ENCODE data around the gene TNRC6C.
A peak's percentile ranks its signal among the peaks of the same experiment; 100 is the strongest.

Gene TNRC6C, protein sequence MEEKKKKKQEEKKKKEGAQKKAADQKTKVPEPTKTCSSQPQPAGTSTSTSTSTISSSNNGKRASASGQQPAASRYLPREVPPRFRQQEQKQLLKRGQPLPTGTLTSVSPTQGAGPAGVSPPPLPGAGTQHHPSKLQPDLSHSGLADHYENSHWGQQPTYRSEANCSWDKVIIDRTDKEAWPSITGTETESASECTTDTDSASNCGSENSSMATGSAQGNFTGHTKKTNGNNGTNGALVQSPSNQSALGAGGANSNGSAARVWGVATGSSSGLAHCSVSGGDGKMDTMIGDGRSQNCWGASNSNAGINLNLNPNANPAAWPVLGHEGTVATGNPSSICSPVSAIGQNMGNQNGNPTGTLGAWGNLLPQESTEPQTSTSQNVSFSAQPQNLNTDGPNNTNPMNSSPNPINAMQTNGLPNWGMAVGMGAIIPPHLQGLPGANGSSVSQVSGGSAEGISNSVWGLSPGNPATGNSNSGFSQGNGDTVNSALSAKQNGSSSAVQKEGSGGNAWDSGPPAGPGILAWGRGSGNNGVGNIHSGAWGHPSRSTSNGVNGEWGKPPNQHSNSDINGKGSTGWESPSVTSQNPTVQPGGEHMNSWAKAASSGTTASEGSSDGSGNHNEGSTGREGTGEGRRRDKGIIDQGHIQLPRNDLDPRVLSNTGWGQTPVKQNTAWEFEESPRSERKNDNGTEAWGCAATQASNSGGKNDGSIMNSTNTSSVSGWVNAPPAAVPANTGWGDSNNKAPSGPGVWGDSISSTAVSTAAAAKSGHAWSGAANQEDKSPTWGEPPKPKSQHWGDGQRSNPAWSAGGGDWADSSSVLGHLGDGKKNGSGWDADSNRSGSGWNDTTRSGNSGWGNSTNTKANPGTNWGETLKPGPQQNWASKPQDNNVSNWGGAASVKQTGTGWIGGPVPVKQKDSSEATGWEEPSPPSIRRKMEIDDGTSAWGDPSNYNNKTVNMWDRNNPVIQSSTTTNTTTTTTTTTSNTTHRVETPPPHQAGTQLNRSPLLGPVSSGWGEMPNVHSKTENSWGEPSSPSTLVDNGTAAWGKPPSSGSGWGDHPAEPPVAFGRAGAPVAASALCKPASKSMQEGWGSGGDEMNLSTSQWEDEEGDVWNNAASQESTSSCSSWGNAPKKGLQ (N-terminal part only)

DNA sequence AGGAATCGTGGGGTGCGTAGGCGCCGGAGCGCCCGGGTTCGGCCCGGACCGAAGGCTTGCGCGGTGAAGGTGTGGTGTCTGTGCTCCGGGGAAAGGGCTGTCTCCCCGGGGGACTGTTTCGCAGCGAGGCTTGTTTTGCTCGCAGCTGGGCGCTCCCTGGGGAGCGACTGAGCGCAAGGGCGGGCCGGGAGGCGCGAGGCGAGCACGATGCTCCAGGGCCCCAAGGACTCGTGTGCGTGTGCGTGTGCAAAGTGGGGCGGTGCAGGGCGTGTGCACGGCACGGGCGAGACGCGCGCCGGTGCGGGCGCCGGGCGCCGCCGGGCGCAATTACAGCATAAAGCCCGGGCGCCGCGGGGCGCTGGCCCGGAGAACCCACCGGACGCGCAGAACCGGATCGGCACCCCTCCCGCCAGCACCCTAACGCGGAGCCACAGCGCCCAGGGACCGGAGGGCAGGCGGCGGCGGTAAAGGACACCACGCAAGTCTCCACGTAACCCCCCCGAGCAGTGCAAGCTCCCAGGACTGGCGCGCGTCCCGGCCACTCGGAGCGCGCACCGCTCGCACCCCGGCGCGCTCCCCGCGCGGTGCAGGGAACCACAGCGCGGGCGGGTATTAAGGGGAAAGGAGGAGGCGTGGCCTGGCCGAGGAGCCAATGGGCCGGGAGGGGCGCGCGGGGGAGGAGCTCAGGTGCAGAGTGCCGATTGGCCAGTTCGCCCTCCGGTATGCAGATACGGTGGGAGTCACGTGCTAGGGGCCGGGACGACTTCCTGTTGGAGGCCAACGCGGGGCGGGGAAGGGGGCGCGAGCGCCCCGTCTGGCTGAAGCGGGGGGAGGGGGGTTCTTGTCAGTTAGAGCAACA is at the start of gene TNRC6C:
Gene TNRC6C, plus strand, starts transcription at position 847 of the 859 bp plus-strand sequence. CDS start 45,504 bp downstream, outside the sequence.
- peak; percentile 99 for DNase-seq

DNA sequence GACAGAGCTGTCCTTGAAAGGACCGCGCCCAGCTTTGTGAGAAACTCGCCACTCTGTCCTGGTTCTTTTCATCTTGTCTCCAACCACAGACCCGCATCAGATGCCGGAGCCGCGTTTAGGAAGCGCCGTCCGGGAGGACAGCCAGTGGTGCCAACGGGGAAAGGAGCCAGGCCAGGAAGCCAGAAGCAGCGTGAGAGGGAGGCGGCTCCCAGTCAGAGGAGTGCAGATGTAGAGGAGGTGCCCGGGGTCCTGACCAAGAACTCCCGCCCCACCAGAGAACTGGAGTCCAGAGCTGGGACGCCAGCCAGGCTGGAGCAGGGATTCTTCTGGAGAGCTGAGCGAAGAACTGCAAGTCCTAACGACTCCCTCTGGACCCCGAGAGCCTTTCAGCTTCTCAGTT is 49.3 kb upstream of the TNRC6C start:
- no peak for DNase-seq

DNA sequence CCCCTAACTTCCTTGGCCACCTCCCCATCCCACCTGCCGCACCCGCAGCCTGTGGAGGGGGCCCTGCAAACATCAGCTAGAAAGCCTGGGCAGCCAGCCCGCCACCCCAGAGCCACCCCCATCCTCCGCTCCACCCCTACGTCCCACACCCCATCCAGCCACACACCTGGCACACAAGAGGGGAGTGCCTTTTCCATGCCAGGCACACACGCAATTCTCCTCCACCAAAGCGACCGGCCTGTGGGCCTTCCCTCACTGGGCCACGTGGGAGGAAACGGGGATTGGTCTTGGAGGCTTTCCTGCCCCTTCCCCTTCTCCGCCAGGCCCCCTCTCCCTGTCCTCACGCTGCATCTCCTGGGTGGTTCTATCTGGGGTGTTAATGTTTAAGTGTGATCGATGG is 48.7 kb upstream of the TNRC6C start:
- DNase-seq: no peak

DNA sequence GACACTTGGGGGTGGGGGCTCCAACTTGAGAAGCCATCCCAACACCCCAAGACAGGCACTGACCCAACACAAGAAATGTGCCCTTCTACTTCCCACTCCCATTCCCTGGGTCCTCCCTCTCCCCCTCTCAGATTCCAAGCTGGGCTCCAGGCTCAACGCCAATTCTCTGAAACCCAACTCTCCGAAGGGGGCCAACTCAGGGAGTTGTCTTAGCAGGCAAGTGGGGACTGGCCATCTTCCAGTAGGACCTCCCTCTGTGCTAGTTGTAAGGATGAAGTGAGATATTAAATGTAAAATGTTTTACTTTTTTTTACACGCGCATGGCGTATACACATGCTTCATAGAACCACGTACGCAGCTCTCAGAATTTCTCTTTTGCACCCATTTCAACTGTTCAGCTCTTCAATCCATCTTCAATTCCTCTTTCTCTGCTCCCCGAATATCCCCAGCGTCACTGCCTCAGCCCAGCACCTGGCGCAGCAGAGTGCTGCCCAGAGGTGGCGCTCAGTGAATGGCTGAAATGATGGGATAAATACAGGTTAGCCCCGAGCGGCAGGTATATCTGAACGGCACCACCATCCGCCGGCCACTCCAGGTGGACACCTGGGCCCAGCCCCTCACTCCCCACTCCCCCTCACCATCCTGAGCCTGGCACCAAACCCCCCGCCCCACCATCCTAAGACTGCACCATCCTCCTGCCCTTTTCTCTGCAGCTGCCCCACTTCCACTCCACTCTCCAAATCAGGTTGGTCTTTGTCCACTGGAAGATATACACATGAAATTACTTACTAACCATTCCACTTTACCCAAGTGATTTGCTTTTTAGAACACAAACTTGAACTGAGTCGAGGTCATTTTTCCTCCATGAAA is 43.9 kb upstream of the TNRC6C start:
- peak; percentile 40 for DNase-seq

DNA sequence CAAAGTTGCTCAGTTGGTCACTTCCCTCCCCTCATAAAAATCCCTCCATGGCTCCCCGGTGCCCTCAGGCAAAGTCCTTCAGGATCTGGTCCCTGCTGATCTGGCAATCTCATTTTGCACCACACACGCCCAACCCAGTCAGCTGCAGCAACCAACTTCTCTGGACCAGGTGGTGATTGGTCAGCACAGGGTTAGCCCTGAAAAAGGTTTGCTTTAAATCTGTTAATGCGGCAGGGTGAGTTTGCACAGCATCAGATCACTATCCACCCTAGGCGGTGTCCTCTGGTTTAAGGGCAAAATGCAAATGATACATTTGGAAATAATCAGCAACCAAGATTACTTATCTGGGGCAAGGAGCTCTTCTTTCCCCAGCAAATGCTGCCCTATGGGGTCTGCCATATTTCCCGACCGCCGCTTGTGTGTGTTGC is 42.9 kb upstream of the TNRC6C start:
- no peak for DNase-seq

DNA sequence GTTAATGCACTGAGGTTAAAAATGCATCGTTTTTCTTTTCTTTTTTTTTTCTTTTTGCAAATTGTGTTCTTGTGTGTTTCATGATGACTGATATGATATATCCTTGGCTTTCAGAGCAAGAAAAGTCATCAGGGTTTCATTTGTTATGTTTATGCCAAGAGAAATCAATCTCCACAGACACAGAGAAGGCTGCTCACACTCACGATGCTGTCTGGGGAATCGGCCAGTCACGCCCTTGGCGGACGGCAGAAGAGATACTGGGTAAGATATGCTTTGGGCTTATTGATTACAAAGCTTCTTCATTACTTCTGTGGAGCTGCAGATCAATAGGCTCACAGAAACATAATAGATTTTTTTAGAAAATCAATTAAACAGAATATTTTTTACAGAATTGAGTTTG is 42.2 kb upstream of the TNRC6C start:
- DNase-seq: no peak

DNA sequence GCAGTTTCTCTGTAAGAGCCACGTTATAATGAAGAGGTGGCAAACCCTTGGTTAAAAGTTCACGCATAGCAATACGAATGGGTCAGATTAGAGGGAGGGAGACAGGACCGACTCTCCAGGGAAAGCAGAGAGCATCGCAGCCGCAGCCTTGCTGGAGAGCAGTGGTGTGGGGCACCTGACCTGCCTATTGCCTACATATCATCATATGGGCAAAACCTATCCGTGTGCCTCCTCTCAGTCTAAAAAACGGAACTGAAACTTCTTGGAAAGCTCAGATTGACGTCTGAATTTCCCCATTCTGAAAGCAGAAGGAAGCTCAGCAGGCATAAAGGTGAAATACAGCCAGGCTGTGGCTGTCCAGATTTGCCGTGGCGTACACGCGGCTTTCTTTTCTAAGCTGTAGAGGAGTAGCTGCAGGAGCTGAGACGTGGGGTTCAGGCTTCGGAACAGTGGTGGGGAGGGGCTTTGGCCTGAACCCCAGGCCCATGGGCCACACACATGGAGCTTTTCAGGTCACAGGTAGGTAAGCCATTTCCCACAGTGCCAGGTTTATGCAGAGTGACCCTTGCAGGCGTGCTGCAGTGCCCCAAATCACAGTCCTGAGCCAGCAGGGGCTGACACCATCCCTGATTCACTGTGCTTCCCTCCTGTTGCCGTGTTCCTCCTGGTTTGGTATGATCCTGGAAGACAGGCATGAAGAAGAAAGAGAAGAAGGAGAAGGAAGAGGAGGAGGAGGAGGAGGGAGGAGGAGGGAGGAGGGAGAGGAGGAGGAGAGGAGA is 41.6 kb upstream of the TNRC6C start:
- DNase-seq: no peak

DNA sequence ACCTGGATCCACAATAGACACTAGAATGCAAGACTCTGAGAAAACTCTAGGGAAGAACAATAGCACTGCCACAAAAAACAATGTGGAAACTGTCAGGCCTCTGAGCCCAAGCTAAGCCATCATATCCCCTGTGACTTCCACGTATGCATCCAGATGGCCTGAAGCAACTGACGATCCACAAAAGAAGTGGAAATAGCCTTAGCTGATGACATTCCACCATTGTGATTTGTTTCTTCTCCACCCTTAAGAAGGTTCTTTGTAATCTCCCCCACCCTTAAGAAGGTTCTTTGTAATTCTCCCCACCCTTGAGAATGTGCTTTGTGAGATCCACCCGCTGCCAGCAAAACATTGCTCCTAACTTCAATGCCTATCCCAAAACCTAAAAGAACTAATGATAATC is 39.2 kb upstream of the TNRC6C start:
- no peak for DNase-seq

DNA sequence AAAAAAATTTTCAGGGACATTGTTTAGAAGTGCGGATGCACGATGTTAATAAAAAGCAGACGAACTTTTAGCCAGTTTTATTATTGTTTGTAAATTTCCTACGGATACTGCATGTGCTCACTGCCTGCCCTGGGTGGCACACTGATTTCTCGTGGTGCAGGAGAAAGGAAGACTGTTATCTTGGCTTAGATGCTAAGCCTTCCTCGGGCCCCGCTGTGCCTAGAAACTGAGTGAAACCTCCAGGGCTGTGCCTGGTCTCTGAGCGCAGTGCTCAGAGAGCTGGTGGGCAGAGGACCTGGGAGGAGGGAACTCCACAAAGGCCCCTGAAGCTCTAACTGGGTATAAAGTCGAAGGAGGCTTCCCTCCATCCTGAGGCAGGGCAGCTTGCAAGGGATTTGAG is 35.4 kb upstream of the TNRC6C start:
- no peak for DNase-seq

DNA sequence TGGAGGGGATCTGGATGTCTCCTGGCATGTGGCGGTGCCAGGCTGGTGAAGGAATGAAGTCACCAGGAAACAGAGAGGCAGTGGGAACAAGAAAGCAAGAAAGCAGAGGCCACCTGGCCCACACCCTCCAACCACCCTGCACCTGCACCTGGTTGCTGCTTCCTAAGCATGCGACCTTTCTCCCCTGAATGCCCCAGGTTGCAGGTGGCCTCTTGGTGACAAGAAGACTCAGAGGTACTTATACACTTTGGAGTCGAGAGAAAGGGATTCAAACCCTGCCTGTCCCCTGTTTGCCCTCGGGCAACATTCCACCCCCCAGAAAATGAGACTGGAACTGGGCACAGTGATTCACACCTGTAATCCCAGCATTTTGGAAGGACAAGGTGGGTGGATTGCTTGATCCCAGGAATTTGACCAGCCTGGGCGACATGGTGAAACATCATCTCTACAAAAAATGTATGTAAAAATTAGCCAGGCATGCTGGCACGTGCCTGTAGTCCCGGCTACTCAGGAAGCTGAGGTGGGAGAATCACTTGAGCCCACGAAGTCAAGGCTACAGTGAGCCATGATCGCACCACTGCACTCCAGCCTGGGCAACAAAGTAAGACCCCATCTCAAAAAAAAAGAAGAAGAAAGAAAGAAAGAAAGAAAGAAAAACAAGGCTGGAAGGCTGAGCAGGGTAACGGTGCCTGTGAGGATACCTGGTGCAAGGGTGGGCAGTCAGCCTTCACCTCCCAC is 34.6 kb upstream of the TNRC6C start:
- DNase-seq: no peak

DNA sequence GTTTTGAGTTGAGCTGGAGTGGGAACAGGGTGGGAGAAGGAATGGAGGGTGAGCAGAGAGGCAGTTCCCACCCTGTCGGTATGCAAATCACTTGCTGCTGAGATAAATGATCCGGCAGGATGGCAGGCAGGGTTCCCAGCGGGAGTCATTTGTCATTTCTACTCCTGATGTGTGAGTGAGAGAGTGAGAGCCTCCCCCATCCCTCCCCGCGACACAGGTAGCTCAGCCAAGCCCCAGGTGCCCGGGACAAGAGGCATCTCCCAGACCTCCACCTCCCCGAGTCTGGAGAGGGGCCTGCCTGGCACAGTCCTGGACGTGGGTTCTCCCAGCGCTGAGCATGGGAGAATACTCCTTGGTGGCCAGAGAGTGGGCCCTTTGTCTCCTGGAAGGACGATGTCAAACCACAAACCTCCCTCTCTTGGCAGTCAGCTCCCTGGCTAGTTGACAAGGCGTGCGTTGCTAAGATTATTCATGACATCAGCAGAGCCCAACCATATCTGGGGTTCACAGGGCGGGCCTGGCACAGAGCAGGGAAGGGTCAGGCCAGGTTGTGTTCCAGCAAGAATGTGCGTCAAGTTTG is 33.7 kb upstream of the TNRC6C start:
- peak; percentile 38 for DNase-seq

DNA sequence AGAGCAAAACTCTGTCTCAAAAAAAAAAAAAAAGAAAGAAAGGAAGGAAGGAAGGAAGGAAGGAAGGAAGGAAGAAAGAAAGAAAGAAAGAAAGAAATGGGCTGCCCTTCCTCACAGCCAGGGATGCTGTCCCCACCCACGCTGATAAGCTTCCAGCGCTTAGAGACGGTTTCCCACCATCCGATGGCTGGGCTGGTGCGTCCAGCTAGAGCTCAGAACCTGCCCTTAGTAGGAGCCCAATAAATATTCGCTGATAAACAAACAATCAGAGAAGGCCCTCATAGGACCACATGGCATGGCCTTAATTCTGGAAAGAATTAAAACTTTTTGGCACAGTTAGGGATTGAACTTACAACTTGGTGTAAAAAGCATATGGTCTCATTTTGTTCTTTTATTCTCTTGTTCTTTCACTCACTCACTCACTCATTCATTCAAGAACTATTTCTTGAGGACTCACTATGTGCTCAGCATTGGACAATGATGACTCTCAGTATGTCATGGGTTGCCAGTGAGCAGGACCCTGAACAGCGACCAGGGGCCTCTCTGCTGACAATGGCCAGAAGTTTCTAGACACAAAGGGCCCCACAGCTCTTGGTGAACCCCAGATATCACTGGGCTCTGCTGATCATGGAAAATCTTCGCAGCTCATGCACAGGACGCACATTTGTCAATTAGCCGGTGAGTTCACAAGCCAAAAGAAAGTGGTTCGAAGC is 32.5 kb upstream of the TNRC6C start:
- no peak for DNase-seq

DNA sequence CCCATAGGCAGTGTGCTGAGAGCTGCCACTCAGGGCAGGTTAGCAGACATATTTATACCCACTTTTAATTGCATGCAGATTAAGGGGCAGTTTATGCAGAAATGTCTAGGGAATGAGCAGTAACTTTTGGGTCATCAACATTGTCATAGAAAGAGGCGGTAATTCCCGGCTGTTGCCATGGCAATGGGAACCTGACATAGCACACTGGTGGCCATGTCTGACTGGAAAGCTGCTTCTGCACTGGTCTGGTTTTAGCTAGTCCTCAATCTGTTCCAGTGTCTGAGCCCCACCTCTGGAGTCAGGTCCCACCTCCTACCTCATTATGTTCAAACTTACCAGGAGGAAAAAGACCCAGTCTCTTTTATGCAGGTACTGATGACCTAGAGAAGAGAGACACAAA is 31.5 kb upstream of the TNRC6C start:
- no peak for DNase-seq

DNA sequence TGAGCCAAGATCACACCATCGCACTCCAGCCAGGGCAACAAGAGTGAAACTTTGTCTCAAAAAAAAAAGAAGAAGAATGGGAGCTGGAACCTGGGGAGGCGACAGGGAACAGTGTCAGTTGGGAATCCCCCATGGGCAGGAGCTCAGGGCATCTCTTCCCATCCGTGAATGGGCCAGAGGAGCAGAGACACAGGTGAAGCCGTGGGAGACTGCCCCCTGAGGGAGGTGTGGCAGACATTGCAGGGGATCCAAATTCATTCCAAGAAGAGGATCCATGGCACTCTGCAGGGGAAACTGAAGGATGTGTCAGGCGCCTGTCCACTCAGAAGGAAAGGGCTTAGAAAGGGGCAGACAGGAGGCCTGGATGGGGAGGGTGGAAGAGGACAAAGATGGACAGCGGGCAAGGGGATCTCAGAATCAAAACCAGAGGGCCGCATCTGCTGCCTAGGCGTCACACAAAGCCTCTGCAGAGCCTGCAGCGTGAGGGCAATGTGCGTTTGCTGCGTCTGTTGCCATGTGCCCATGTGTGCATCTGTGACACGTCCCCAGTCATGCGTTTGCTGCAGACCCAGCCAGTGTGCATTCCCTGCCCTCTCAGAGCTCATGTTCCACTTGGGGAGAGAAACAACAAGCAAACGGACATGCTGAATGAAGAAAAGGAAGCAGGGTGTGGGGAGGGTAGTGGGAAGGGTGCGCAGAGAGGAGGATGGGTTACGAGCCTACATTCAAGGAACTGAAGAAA is 30.6 kb upstream of the TNRC6C start:
- DNase-seq: no peak

DNA sequence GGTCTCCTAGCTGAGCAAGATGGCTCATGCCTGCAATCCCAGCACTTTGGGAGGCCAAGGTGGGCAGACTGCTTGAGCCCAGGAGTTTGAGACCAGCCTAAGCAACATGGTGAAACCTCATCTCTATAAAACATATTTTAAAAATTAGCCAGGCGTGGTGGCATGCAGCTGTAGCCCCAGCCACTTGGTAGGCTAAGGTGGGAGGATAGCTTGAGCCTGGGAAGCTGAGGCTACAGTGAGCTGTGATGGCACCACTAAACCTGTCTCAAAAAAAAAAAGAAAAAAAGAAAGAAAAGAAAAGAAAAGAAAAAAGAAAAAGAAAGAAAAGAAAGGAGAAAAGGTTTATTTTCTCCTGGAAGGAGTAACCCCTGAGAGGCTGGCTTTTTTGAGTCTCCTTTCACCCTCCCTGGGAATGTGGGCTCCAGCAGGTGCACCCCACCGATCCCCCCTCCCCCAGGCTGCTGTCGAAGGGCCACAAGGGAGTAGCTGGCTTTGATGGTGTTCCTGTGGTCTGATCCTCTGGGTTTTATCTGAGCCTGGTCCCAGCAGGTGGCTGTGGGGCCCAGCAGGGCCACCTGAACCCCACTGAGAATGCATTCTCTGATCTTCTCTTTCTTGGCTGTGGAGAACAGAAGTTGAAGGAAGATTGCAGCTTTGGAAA is 29.9 kb upstream of the TNRC6C start:
- no peak for DNase-seq

DNA sequence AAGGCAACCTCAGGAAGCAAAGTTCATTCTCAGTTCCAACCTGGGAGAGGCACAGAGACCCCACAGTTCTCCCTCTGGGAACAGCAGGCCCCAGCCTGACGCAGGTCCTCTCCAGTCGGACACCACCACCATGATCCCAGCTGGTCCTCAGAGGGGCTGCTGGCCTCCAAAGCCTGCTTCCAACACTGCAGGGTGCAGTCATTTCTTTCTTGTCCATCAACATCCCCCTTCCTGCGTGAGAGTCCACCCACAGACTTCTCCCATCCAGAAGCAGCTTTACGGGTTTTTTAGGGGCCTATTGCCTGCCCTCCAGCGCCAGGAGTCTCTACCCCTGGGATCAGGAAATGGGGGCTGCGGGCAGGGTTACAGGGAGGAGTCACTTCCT is 29.3 kb upstream of the TNRC6C start:
- DNase-seq: no peak

DNA sequence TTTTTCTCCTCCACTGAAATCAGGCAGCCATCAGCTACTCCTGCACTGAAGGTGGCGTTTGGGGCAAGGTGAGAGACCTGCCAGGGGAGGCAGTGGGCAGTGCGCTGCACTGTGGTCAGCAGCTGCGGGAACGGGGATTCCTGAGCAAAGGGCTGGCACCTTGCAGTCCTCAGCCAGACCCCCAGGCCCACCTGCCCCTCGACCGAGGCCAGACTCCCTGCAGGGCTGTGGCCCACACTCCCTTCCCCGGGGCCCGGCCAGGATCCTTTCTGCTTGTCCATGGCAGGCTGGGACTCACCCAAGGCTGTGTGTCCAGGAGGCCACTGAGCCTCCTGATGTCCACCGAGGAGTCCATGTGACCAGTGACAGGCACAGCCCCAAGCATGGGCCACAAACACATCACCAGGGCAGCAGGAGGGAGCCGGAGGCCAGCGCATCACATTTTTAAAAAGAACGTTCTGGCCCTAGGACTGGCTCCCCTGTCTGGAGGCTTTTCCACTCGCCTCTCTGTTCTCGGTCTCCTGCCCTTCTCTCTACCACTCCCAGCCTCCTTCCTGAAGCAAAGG is 28.5 kb upstream of the TNRC6C start:
- DNase-seq: no peak
